Neural cell (in vitro differentiated cells): ENCODE measurements around the gene CCDC85C.

Experiments used
- EP300 ChIP-seq: fragments of 450-650 bp; conservative IDR thresholded peaks from 2 replicates; pipeline ENCODE4 v1.6.1; 2014; ENCODE audit warnings: antibody characterized with exemption, mild to moderate bottlenecking, moderate library complexity; ENCODE audit not compliant: poor library complexity, severe bottlenecking
- EZH2 ChIP-seq: fragments of 200-600, 300-800 bp; shearing (Covaris generic), sonication (generic); IDR thresholded peaks from 2 replicates; pipeline ENCODE4 v1.6.1; 2014; ENCODE audit warnings: antibody characterized with exemption, low read length, borderline replicate concordance, mild to moderate bottlenecking; ENCODE audit not compliant: insufficient read depth, poor library complexity, severe bottlenecking
- MXI1 ChIP-seq: fragments of 450-650 bp; conservative IDR thresholded peaks from 2 replicates; pipeline ENCODE4 v1.6.1; 2014; ENCODE audit warnings: antibody characterized with exemption, mild to moderate bottlenecking; ENCODE audit not compliant: poor library complexity, severe bottlenecking
- POLR2AphosphoS5 ChIP-seq: IDR thresholded peaks from 2 replicates; pipeline ENCODE4 v1.6.1; 2012
- RAD21 ChIP-seq: fragments of 450-650 bp; conservative IDR thresholded peaks from 2 replicates; pipeline ENCODE4 v1.6.1; 2014; ENCODE audit warnings: antibody characterized with exemption, mild to moderate bottlenecking, moderate library complexity
- SMC3 ChIP-seq: fragments of 450-650 bp; conservative IDR thresholded peaks from 2 replicates; pipeline ENCODE4 v1.6.1; 2014; ENCODE audit warnings: antibody characterized with exemption, mild to moderate bottlenecking, moderate library complexity; ENCODE audit not compliant: poor library complexity
- TAF1 ChIP-seq: IDR thresholded peaks from 2 replicates; pipeline ENCODE4 v1.6.1; 2012; ENCODE audit warnings: low read depth
- TF ChIP-seq, protein P1 (sequence below): fragments of 450-650 bp; IDR thresholded peaks from 2 replicates; pipeline ENCODE4 v1.5.1; 2014; ENCODE audit warnings: antibody characterized with exemption, mild to moderate bottlenecking, moderate library complexity; ENCODE audit not compliant: poor library complexity, severe bottlenecking
- TF ChIP-seq, protein P2 (sequence below): IDR thresholded peaks from 2 replicates; pipeline ENCODE4 v1.6.1; 2012; ENCODE audit warnings: borderline replicate concordance

DNA sequence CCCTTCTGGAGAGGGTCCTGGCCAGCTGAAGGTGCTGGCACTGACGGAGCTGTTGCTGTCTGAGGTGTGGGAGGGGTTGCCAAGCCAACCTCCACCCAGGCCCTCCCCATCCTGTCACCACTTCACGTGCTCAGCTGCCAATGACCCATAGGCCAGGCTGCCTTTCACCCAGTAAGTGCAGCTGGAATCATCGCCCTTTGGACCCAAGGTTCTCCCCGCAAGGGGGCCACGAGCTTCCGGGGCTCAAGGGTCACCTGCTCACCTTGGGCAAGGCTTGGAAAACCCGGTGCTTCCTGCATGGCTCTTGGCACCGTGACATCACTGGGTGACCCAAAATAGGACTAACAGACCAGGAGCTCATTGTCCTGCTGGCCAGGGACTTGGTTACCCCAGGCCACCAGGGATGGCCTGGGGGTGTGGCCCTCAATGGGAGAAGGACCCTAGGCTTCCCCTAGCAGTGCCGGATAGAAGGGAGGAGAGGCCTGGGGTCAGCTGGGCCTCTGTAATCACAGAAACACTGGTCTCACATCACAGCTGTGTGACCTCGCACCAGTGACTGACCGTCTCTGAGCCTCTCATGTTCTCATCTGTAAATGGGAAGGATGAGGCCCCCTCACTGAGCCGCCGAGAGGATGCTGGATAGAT lies 51.3 kb downstream of the CCDC85C start:
- TF ChIP-seq, protein P1, sequence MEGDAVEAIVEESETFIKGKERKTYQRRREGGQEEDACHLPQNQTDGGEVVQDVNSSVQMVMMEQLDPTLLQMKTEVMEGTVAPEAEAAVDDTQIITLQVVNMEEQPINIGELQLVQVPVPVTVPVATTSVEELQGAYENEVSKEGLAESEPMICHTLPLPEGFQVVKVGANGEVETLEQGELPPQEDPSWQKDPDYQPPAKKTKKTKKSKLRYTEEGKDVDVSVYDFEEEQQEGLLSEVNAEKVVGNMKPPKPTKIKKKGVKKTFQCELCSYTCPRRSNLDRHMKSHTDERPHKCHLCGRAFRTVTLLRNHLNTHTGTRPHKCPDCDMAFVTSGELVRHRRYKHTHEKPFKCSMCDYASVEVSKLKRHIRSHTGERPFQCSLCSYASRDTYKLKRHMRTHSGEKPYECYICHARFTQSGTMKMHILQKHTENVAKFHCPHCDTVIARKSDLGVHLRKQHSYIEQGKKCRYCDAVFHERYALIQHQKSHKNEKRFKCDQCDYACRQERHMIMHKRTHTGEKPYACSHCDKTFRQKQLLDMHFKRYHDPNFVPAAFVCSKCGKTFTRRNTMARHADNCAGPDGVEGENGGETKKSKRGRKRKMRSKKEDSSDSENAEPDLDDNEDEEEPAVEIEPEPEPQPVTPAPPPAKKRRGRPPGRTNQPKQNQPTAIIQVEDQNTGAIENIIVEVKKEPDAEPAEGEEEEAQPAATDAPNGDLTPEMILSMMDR, result no peak
- no peak for TF ChIP-seq MXI1
- TF ChIP-seq TAF1, result no peak
- no peak for TF ChIP-seq EZH2
- TF ChIP-seq POLR2AphosphoS5, result no peak
- no peak for TF ChIP-seq RAD21
- TF ChIP-seq, protein P2, sequence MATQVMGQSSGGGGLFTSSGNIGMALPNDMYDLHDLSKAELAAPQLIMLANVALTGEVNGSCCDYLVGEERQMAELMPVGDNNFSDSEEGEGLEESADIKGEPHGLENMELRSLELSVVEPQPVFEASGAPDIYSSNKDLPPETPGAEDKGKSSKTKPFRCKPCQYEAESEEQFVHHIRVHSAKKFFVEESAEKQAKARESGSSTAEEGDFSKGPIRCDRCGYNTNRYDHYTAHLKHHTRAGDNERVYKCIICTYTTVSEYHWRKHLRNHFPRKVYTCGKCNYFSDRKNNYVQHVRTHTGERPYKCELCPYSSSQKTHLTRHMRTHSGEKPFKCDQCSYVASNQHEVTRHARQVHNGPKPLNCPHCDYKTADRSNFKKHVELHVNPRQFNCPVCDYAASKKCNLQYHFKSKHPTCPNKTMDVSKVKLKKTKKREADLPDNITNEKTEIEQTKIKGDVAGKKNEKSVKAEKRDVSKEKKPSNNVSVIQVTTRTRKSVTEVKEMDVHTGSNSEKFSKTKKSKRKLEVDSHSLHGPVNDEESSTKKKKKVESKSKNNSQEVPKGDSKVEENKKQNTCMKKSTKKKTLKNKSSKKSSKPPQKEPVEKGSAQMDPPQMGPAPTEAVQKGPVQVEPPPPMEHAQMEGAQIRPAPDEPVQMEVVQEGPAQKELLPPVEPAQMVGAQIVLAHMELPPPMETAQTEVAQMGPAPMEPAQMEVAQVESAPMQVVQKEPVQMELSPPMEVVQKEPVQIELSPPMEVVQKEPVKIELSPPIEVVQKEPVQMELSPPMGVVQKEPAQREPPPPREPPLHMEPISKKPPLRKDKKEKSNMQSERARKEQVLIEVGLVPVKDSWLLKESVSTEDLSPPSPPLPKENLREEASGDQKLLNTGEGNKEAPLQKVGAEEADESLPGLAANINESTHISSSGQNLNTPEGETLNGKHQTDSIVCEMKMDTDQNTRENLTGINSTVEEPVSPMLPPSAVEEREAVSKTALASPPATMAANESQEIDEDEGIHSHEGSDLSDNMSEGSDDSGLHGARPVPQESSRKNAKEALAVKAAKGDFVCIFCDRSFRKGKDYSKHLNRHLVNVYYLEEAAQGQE, result no peak
- TF ChIP-seq EP300, result no peak
- TF ChIP-seq SMC3, result no peak
